Non-pigmented ciliary epithelial cell (primary cell): ENCODE measurements around the gene TOM1L1.
"Not testable (repeated sequence)": the region's sequence is repeated elsewhere in the genome, so short reads cannot be mapped to it uniquely, and the experiment has no call there.

ENCODE experiments used
- DNase-seq: peaks from one replicate; pipeline ENCODE4 v3.0.0-alpha.2; 2010; ENCODE audit warnings: low read depth

TOM1L1 gene

GRCh38 chr17:54900457-54901229 lies at the start of gene TOM1L1:
Gene TOM1L1, plus strand, starts transcription at chr17:54900852. Its CDS starts 14 bp downstream, at chr17:54900866.
- no peak for DNase-seq

GRCh38 chr17:54859187-54859586 lies 41.5 kb upstream of the TOM1L1 start:
- no peak for DNase-seq

GRCh38 chr17:54860617-54861470 lies 39.8 kb upstream of the TOM1L1 start:
- no peak for DNase-seq

GRCh38 chr17:54861471-54861983 lies 39.1 kb upstream of the TOM1L1 start:
- DNase-seq, result no peak

GRCh38 chr17:54863176-54863575 lies 37.5 kb upstream of the TOM1L1 start:
- no peak for DNase-seq

- no peak for DNase-seq
These were observed 36.6 kb upstream of the TOM1L1 start for GRCh38 chr17:54864070-54864469.

GRCh38 chr17:54864636-54865356 lies 35.9 kb upstream of the TOM1L1 start:
- no peak for DNase-seq

GRCh38 chr17:54867634-54868033 lies 33.0 kb upstream of the TOM1L1 start:
- no peak for DNase-seq

- no peak for DNase-seq
These were observed 29.9 kb upstream of the TOM1L1 start for GRCh38 chr17:54870671-54871175.

- DNase-seq, result not testable (repeated sequence)
These were observed 24.7 kb upstream of the TOM1L1 start for GRCh38 chr17:54875906-54876305.

- no peak for DNase-seq
These were observed 23.9 kb upstream of the TOM1L1 start for GRCh38 chr17:54876656-54877195.

GRCh38 chr17:54881255-54881972 lies 19.2 kb upstream of the TOM1L1 start:
- no peak for DNase-seq

GRCh38 chr17:54882371-54882770 lies 18.3 kb upstream of the TOM1L1 start:
- no peak for DNase-seq

- DNase-seq, result no peak
These were observed 17.7 kb upstream of the TOM1L1 start for GRCh38 chr17:54882950-54883349.

- DNase-seq, result no peak
These were observed 16.7 kb upstream of the TOM1L1 start for GRCh38 chr17:54883939-54884338.

GRCh38 chr17:54887787-54888186 lies 12.9 kb upstream of the TOM1L1 start:
- no peak for DNase-seq

- no peak for DNase-seq
These were observed 12.4 kb upstream of the TOM1L1 start for GRCh38 chr17:54888254-54888653.

- no peak for DNase-seq
These were observed 11.7 kb upstream of the TOM1L1 start for GRCh38 chr17:54888981-54889380.

- DNase-seq, result peak; percentile 36
These were observed 9.4 kb upstream of the TOM1L1 start for GRCh38 chr17:54891176-54891821.

GRCh38 chr17:54892360-54892759 lies 8.3 kb upstream of the TOM1L1 start:
- no peak for DNase-seq

- no peak for DNase-seq
These were observed 2.1 kb upstream of the TOM1L1 start for GRCh38 chr17:54898576-54898975.
